GM21528 (cell line): ENCODE results near the gene GLT8D2.
A peak's percentile ranks its signal among the peaks of the same experiment; 100 is the strongest.

Experiments
- ATAC-seq: cut with Tn5 transposase; IDR thresholded peaks from one replicate; pipeline ENCODE4 v1.9.1; 2021; ENCODE audit warnings: mild to moderate bottlenecking, moderate library complexity; ENCODE audit not compliant: unreplicated experiment, low FRiP score

GLT8D2 gene

DNA sequence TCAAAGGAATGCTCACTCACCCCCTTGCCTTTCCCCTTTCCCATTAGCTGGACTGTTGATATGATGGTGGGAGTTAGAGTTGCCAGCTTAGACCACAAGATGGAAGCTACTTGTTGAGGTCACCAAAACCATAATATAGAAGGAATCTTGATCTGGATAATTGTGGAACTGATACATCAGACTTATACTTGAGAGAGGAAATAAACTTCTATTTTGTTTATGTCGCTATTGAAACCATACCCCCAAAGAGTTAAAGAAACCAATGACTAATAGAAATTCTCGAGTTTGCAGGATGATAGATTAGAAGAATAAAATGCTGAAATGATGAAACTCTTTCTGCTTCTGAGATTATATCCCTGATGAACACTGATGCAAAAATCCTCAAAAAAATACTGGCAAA lies 46.4 kb downstream of the GLT8D2 start:
- no peak for ATAC-seq

DNA sequence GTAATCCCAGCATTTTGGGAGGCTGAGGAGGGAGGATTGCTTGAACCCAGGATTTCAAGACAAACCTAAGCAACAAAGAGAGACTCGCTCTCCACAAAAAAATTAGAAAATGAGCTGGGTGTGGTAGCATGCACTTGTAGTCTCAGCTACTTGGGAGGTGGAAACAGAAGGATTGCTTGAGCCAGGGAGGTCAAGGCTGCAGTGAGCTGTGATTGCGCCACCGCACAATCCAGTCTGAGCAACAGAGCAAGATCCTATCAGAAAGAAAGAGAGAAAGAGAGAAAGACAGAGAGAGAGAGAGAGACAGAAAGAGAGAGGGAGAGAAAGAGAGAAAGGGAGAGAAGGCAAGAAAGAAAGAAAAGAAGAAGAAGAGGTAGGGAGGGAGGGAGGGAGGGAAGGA lies 47.3 kb downstream of the GLT8D2 start:
- ATAC-seq: no peak

GRCh38 chr12:104000807-104001434 lies 49.1 kb downstream of the GLT8D2 start:
- no peak for ATAC-seq

DNA sequence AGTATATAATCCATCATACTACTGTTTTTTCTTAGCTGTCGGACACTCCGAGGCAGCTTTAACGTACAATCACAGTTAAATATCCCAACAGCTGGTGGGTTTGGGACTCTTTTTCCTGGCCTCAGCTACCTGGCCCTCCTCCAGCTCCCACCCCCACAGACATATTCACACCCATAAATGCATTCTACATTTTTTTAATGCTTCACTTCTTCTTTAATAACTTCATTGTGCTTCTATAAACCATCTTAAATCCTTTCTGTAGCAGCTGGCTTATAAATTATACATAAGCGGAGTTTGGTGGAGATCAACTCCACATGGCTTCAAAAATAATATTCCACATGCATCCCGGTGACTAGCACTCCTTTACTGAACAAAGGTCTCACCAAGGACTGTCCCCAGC lies 51.0 kb downstream of the GLT8D2 start:
- ATAC-seq: no peak

GRCh38 chr12:103997286-103997900 lies 52.6 kb downstream of the GLT8D2 start:
- ATAC-seq: no peak

DNA sequence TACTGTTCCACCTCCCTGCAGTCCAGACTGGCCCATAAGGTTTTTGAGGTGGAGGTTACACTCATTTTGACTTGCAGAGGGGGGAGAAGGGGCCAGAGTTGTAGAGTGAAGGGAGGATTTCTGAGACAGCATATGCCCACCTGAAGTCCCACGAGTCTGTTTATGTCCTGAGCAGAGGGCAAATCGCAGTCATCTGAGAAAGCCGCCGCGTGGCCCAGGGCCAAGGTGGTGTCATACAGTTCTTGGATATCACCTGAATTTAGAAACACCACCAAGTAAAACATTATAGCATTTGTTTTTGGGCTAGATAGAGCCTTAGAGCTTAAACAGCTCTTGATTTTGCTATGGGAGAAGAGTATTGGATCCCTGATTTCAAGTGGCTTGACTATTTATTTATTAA lies 53.4 kb downstream of the GLT8D2 start:
- ATAC-seq: no peak

GRCh38 chr12:103994235-103994634 lies 55.8 kb downstream of the GLT8D2 start:
- no peak for ATAC-seq

DNA sequence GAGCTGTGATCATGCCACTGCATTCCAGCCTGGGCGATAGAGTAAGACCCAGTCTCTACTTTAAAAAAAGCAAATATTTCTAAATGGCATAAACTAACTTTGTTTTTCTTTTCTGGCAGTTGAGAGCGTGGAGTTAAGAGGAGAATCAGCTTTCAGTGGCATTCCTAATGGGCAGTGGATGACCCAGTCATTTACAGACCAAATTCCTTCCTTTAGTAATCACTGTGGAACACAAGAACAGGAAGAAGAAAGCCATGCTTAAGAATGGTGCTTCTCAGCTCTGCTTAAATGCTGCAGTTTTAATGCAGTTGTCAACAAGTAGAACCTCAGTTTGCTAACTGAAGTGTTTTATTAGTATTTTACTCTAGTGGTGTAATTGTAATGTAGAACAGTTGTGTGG lies 63.2 kb downstream of the GLT8D2 start:
- ATAC-seq: no peak

DNA sequence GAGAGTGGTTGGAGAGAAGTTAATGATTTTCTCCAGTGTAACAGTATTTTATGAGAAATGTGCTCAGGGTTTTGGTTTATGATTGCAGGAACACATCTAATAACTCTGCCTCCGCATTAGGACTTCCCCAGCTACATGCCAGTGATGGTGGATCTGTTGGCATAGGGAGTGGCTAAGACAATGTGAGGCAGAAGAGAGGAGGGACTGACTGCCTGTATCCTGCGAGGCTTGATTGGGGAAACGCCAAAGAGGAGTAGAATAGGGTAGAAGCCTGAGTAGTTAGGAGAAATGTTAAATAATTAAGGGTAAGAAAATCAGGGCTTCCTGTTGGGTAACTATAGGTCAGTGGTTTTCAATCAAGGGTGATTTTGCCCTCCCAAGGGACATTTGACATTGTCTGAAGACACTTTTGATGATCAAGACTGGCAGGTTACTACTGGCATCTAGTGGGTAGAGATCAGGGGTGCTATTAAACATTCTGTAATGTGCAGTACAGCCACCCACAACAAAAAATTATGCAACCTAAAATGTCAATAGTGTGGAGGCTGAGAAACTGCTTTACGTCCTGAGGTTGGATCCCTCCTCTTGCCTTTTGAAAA lies 71.5 kb downstream of the GLT8D2 start:
- ATAC-seq: no peak

DNA sequence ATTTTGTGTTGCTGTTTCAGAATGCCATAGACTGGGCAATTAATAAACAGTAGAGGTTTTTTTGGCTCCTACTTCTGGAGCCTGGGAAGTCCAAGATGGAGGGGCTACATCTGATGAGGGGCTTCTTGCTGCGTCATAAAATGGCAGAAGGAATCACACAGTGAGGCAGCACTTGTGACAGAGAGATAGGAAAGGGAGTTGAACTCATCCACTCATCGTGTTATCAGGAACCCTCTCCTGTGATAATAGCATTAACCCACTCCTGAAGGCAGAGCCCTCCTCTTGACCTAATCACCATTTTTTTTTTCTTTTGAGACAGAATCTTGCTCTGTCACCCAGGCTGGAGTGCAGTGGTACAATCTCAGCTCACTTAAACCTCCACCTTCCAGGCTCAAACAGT lies 74.6 kb downstream of the GLT8D2 start:
- ATAC-seq: no peak

DNA sequence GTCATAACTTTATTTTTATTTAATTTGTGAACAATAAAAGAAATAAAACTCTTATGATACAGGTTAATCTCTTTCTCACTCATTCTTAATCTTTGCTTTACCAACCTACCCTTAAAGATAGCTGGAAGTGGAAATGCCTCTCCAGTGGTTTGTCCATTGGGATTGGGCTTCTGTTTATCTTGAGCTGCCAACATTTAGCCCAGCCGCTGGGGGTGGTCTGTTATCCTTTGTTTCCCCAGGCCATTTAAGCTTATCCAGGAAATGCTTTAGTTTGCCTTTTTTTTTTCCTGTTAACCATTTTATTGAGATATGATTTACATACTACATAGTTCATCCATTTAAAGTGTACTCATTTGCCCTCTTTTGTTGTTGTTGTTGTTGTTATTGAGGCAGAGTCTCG lies 76.1 kb downstream of the GLT8D2 start:
- ATAC-seq: no peak

- ATAC-seq: no peak
Measured at GRCh38 chr12:103969391-103969790, 80.6 kb downstream of the GLT8D2 start.

GRCh38 chr12:103966736-103967135 lies 83.3 kb downstream of the GLT8D2 start:
- no peak for ATAC-seq

- peak; percentile 93 for ATAC-seq
Measured at GRCh38 chr12:103965590-103966504, 84.1 kb downstream of the GLT8D2 start, which contains the start of gene TDG. TDG (plus strand) TSS chr12:103965872; CDS start chr12:103966038, 166 bp downstream.

DNA sequence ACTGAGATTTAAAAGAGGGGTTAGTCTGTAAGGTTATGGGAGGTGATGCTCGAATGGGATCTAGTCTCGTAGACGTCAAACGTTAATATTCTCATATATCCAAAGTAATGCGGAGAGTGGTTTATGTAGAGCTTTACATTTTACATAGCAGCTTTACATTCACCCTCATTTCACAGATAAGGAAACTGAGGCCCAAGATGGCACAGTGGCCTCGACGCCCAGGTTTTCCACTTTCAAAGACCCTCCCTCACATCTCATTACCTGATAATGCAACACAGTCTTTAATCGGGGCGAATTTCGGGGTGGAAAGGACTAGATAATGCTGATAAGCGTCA lies 84.8 kb downstream of the GLT8D2 start:
- ATAC-seq: no peak

DNA sequence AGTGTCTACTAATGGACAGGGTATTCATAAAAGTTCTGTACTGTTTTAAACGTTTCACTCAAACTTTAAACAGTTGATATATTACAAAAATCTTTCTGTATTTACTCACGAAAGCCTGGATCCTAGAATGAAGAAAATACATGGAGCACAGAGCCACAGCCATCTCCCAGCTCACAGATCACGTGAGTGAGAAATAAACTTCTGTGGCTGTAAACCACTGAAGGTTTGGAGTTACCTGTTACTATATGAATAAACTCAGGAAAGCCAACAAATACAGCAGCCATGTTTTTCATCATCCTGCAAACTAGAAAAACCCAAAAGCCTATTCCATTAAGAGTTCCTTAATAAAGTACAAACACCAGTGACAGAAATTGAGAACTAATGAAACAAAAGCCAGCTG lies 85.2 kb downstream of the GLT8D2 start:
- no peak for ATAC-seq

DNA sequence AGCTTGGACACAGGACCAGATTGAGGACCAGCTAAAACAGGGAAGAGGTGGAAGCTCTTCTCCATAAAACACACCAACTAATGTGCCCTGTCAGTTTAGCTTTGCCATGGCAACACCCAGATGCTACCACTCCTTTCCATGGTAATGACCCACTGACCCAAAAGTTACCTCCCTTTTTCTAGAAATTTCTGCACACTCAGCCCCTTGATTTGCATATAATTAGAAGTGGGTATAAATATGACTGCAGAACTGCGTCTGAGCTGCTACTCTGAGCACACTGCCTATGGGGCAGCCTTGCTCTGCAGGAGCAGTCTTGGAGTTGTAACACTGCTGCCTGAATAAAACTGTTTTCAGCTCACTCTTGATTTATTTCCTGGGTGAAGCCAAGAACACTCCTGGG lies 87.5 kb downstream of the GLT8D2 start:
- ATAC-seq: no peak

GRCh38 chr12:103960616-103961227 lies 89.3 kb downstream of the GLT8D2 start:
- ATAC-seq: no peak

- ATAC-seq: no peak
Measured at GRCh38 chr12:103958621-103959020, 91.4 kb downstream of the GLT8D2 start.

- ATAC-seq: no peak
Measured at GRCh38 chr12:103957865-103958388, 92.1 kb downstream of the GLT8D2 start.
